ENCODE measurements around the gene SAMD4A. TPM values are rescaled to one million over a fixed set of nuclear protein-coding genes. Genes with fewer than 3 reads are reported as not detected.

SAMD4A gene
- total RNA-seq, 1 experiment from 2014 or later = 77.2 TPM

DNA sequence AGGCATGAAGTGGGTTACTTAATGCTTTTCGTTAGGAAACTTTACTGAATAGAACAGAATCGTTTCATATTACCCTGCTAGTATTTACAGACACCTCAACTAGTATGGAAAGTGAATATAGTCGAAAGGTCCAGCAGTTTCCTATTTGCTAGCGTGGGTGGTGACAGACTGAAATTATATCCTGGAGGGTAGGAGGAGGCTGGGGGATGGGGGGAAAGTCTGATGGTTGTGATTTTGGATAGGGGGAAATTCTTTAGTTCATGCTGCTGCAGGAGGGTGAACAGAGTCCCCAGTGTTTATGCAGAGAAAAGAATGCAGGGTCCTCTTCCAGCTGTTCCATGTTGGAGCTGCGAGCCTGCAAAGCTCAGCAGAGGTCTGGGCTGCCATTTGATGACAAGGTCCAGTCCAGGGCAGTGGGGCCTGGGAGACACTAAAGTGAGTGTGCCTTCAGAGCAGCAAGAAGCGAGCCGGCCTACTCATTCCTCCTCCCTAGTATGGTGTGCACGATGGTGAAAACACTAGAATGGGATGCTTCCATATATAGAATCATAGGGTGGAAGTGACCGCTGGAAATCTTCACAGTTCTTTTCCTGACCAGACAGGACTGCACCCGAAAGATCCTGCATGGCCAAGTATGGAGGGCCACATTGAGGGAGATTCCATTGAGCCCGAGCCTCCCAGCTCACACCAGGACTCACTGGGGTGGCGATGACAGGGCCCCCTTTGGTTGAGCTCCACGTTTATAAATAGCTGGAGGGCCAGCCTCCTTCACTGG, 2.1 kb downstream of the SAMD4A start:
- Histone ChIP-seq H3K9me3 (ENCODE audit: low read length) (peaks cover 10% of the 10 kb centered on the region), H3K27ac (ENCODE audit: low read length) (peak overlapping the region; percentile 88), H2AFZ (ENCODE audit: low read length) (no peak overlapping the region), H3K36me3 (ENCODE audit: insufficient read depth, low read length) (peaks cover 58% of the 10 kb centered on the region), H3K9ac (ENCODE audit: low read length) (peak overlapping the region; percentile 61), H3K79me2 (ENCODE audit: low read length) (peaks cover 70% of the 10 kb centered on the region), H3K9me2 (replicated peaks; ENCODE audit: insufficient read depth, low read length) (no peaks in the 10 kb centered on the region), H3K4me3 (ENCODE audit: low read length) (peak overlapping the region; percentile 90), H3K27me3 (ENCODE audit: low read length) (no peaks in the 10 kb centered on the region), H4K20me1 (ENCODE audit: insufficient read depth, low read depth, low read length) (peaks cover 14% of the 10 kb centered on the region; the same call in 1 of the 2 replicates), H3K4me2 (ENCODE audit: low read depth, low read length, poor library complexity, severe bottlenecking) (peak overlapping the region; percentile 92), H3K4me1 (ENCODE audit: low read length) (peaks cover 44% of the 10 kb centered on the region)
- no peak for DNase-seq

DNA sequence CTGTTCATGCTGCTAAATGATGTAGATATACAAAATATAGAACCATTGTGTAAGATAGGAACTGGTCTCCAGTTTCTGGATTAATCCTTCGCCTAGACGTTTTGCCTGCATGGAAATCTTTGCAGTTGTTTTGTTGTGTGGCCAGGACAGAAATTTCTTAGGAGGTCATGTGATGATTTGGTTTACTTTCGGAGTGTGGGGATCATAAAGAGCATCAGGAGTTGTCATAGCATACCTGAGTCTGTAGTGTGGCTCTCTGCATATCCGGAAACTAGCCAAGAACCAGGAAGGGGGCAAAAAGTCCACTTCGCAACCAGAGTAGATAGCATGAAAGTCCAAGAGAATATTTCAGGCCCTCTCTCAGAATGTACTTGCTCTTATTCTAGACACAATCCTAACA, 3.1 kb downstream of the SAMD4A start:
- H3K9me2 ChIP-seq (replicated peaks; ENCODE audit: insufficient read depth, low read length) = no peaks in the 10 kb centered on the region
- peaks cover 67% of the 10 kb centered on the region for H3K36me3 ChIP-seq (ENCODE audit: insufficient read depth, low read length)
- H3K9ac ChIP-seq (ENCODE audit: low read length) = no peak overlapping the region
- no peak for DNase-seq
- H3K4me1 ChIP-seq (ENCODE audit: low read length) = peaks cover 34% of the 10 kb centered on the region
- peak overlapping the region; percentile 92 for H3K4me2 ChIP-seq (ENCODE audit: low read depth, low read length, poor library complexity, severe bottlenecking)
- no peak overlapping the region for H2AFZ ChIP-seq (ENCODE audit: low read length)
- peaks cover 80% of the 10 kb centered on the region for H3K79me2 ChIP-seq (ENCODE audit: low read length)
- peaks cover 10% of the 10 kb centered on the region for H3K9me3 ChIP-seq (ENCODE audit: low read length)
- H4K20me1 ChIP-seq (ENCODE audit: insufficient read depth, low read depth, low read length) = peaks cover 20% of the 10 kb centered on the region; the same call in 1 of the 2 replicates
- H3K4me3 ChIP-seq (ENCODE audit: low read length) = peak overlapping the region; percentile 90
- peak overlapping the region; percentile 88; the same call in 1 of the 2 replicates for H3K27ac ChIP-seq (ENCODE audit: low read length)
- H3K27me3 ChIP-seq (ENCODE audit: low read length) = no peaks in the 10 kb centered on the region

DNA sequence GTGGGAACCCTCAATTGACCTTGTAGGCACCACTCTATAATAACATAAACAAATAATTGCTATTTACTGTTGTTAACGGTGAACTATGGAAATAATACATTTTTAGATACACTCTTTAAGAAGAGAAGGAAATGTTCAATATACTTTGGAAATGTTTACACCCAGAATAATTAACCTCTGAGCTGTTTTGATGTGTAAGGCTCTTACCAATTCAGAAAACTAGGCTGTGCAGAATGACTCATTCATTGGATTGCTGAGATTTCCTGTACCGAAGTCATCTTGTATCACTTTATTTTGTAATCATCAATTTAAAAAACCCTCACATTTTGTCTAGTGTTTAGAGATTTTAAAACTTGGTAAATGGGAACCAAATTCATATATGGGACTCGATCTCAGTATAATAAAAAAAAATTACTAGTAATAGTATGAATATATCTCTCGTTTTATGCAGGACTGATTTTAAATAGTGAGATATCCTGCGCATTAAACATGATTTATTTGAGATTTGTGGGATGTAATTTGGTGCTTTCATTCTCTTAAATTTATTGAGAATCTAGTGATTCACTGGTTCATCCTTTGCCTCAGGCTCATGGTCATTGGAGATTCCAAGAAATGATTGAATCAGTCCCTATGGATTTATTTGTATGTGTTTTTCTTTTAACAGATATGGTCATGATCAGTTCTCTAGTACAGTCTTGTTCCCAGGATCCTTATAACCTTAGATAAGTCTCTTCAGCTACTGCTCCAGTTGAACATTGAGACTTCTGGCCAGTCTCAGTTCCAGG, 3.9 kb downstream of the SAMD4A start:
- peaks cover 28% of the 10 kb centered on the region; the same call in 1 of the 2 replicates for H4K20me1 ChIP-seq (ENCODE audit: insufficient read depth, low read depth, low read length)
- 0 out of 2 replicates have a peak overlapping the region, but pooled peaks have one; percentile 88 for H3K27ac ChIP-seq (ENCODE audit: low read length)
- H3K4me3 ChIP-seq (ENCODE audit: low read length) = peak overlapping the region; percentile 90; the same call in 1 of the 2 replicates
- H3K36me3 ChIP-seq (ENCODE audit: insufficient read depth, low read length) = peaks cover 74% of the 10 kb centered on the region
- no peak overlapping the region for H3K9ac ChIP-seq (ENCODE audit: low read length)
- peaks cover 88% of the 10 kb centered on the region for H3K79me2 ChIP-seq (ENCODE audit: low read length)
- H3K27me3 ChIP-seq (ENCODE audit: low read length) = no peaks in the 10 kb centered on the region
- H3K9me3 ChIP-seq (ENCODE audit: low read length) = peaks cover 10% of the 10 kb centered on the region
- DNase-seq = no peak
- H2AFZ ChIP-seq (ENCODE audit: low read length) = no peak overlapping the region
- peak overlapping the region; percentile 92 for H3K4me2 ChIP-seq (ENCODE audit: low read depth, low read length, poor library complexity, severe bottlenecking)
- H3K9me2 ChIP-seq (replicated peaks; ENCODE audit: insufficient read depth, low read length) = no peaks in the 10 kb centered on the region
- H3K4me1 ChIP-seq (ENCODE audit: low read length) = peaks cover 30% of the 10 kb centered on the region

DNA sequence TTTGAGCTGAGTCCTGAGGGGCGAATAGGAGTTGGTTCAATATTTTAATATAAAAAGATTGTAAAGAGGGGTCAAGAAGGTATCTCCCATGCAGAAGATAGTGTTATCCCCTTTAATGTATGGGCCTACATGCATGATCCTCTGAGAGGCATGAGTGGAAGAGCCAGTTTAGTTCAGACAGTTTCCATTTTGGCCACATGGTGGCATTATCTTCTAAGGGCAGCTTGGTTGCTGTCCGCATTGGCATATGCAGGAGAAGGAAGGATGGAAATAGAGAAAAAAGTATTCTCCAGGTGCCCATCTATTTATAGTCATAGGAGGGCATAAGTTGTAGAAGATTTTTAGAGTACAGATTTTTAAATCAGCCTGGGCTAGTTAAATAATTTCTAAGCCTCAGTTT, 5.4 kb downstream of the SAMD4A start:
- Histone ChIP-seq H3K79me2 (ENCODE audit: low read length) (peaks cover 99% of the 10 kb centered on the region), H3K9me3 (ENCODE audit: low read length) (peaks cover 10% of the 10 kb centered on the region), H3K4me1 (ENCODE audit: low read length) (peaks cover 30% of the 10 kb centered on the region), H3K4me2 (ENCODE audit: low read depth, low read length, poor library complexity, severe bottlenecking) (no peak overlapping the region), H3K27ac (ENCODE audit: low read length) (no peak overlapping the region), H3K9me2 (replicated peaks; ENCODE audit: insufficient read depth, low read length) (no peaks in the 10 kb centered on the region), H3K4me3 (ENCODE audit: low read length) (no peak overlapping the region), H3K9ac (ENCODE audit: low read length) (no peak overlapping the region), H2AFZ (ENCODE audit: low read length) (no peak overlapping the region), H3K36me3 (ENCODE audit: insufficient read depth, low read length) (peaks cover 87% of the 10 kb centered on the region), H4K20me1 (ENCODE audit: insufficient read depth, low read depth, low read length) (peaks cover 41% of the 10 kb centered on the region; the same call in 1 of the 2 replicates), H3K27me3 (ENCODE audit: low read length) (no peaks in the 10 kb centered on the region)
- peak; percentile 85 for DNase-seq

DNA sequence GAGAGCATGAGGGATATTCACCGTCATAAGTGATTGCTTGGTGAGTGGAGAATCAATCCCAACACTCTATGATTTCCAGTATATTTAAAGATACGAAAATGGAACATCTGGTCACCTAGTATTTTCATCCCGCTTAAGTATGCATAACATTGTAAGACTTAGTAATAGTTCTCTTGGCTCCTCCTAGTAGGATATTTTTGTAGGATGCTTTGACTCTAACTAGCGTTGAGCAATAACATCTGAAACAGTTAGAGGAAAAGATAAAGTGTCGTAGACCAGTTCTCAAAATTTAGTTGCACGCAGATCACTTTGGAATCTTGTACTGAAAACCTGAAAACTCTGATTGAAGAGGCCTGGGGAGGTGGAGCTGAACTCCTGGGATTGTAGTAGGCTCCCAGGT, 7.6 kb downstream of the SAMD4A start:
- Histone ChIP-seq H3K79me2 (ENCODE audit: low read length) (peaks cover 99% of the 10 kb centered on the region), H3K9me2 (replicated peaks; ENCODE audit: insufficient read depth, low read length) (no peaks in the 10 kb centered on the region)
- DNase-seq = no peak

DNA sequence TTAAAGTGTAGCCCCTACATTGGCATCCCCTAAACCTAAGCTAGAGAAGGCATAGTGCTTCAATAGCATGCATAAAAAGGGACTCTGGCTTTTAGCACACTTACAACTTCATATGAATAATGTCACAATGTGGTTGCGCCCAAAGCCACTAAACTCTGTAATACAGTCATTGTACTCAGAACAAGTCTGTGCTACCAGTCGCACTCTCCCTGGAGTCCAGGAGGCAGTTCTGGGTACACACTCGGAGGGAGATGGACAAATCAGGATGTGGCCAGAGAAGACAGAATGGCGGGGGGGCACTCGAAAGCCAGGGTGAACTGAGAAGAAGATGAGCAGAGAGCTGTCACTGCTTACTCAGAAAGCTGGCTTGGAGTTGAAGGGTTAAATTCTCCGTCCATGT, 10.6 kb downstream of the SAMD4A start:
- no peak for DNase-seq
- H3K9ac ChIP-seq (ENCODE audit: low read length) = no peak overlapping the region
- H2AFZ ChIP-seq (ENCODE audit: low read length) = no peak overlapping the region
- H3K9me3 ChIP-seq (ENCODE audit: low read length) = no peaks in the 10 kb centered on the region
- H3K27me3 ChIP-seq (ENCODE audit: low read length) = no peaks in the 10 kb centered on the region
- no peak overlapping the region for H3K4me3 ChIP-seq (ENCODE audit: low read length)
- H3K9me2 ChIP-seq (replicated peaks; ENCODE audit: insufficient read depth, low read length) = no peaks in the 10 kb centered on the region
- H3K79me2 ChIP-seq (ENCODE audit: low read length) = peaks cover 99% of the 10 kb centered on the region
- H3K27ac ChIP-seq (ENCODE audit: low read length) = no peak overlapping the region
- H3K36me3 ChIP-seq (ENCODE audit: insufficient read depth, low read length) = peaks cover 85% of the 10 kb centered on the region
- H3K4me1 ChIP-seq (ENCODE audit: low read length) = peaks cover 31% of the 10 kb centered on the region
- H4K20me1 ChIP-seq (ENCODE audit: insufficient read depth, low read depth, low read length) = peaks cover 79% of the 10 kb centered on the region
- H3K4me2 ChIP-seq (ENCODE audit: low read depth, low read length, poor library complexity, severe bottlenecking) = no peak overlapping the region

More for the DNA sequence above, 7.6 kb downstream of the SAMD4A start:
- Histone ChIP-seq H3K36me3 (ENCODE audit: insufficient read depth, low read length) (peaks cover 89% of the 10 kb centered on the region), H3K27ac (ENCODE audit: low read length) (no peak overlapping the region), H3K4me3 (ENCODE audit: low read length) (no peak overlapping the region), H3K27me3 (ENCODE audit: low read length) (no peaks in the 10 kb centered on the region), H3K4me1 (ENCODE audit: low read length) (peaks cover 21% of the 10 kb centered on the region), H3K9ac (ENCODE audit: low read length) (no peak overlapping the region), H4K20me1 (ENCODE audit: insufficient read depth, low read depth, low read length) (peaks cover 56% of the 10 kb centered on the region), H3K4me2 (ENCODE audit: low read depth, low read length, poor library complexity, severe bottlenecking) (no peak overlapping the region), H3K9me3 (ENCODE audit: low read length) (peaks cover 10% of the 10 kb centered on the region), H2AFZ (ENCODE audit: low read length) (no peak overlapping the region)

DNA sequence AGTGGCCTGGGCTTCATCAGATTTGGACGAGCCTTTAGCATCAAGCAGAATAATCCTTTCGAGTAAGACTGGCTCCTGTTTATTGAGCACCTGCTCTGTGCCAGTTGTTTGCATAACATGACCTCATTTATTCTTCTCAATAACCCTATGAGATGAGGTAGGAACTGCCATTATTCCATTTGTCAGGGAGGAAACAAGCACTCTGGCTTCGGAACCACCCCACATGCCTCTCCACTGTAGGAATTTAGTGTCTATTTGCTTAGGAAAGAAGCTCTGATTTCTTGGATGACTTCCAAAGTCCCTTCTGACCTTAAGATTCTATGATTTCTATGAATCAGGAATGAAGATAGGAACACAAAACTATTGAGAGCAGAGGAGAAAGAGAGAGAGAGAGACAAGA, 11.0 kb downstream of the SAMD4A start:
- no peak overlapping the region for H3K4me3 ChIP-seq (ENCODE audit: low read length)
- no peak for DNase-seq
- no peak overlapping the region for H2AFZ ChIP-seq (ENCODE audit: low read length)
- no peak overlapping the region for H3K27ac ChIP-seq (ENCODE audit: low read length)
- H3K36me3 ChIP-seq (ENCODE audit: insufficient read depth, low read length) = peaks cover 85% of the 10 kb centered on the region
- H3K4me2 ChIP-seq (ENCODE audit: low read depth, low read length, poor library complexity, severe bottlenecking) = no peak overlapping the region
- H3K4me1 ChIP-seq (ENCODE audit: low read length) = peaks cover 34% of the 10 kb centered on the region
- no peaks in the 10 kb centered on the region for H3K9me2 ChIP-seq (replicated peaks; ENCODE audit: insufficient read depth, low read length)
- H3K9me3 ChIP-seq (ENCODE audit: low read length) = no peaks in the 10 kb centered on the region
- H3K9ac ChIP-seq (ENCODE audit: low read length) = no peak overlapping the region
- no peaks in the 10 kb centered on the region for H3K27me3 ChIP-seq (ENCODE audit: low read length)
- peaks cover 82% of the 10 kb centered on the region for H4K20me1 ChIP-seq (ENCODE audit: insufficient read depth, low read depth, low read length)
- H3K79me2 ChIP-seq (ENCODE audit: low read length) = peaks cover 99% of the 10 kb centered on the region

DNA sequence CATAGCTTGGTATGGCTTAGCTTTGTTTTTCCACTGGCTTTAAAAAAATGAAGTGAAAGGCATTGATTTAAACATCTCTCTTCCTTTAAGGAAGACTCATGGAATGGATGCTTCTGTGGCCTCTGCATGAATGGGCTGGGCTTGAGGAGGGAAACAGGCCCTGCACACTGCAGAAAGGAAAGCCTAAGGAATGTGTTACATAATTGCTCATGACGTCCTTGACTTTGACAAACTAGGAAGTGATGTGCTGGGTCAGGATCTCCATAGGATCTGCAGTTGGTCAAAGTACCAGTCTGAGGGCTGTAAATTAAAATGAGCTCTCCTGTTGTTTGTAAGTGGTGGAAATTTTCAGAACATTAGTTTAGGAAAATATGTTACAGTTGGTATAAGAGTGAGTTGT, 12.7 kb downstream of the SAMD4A start:
- H3K27ac ChIP-seq (ENCODE audit: low read length) = no peak overlapping the region
- H4K20me1 ChIP-seq (ENCODE audit: insufficient read depth, low read depth, low read length) = peaks cover 82% of the 10 kb centered on the region
- DNase-seq = no peak
- H2AFZ ChIP-seq (ENCODE audit: low read length) = no peak overlapping the region
- H3K9me3 ChIP-seq (ENCODE audit: low read length) = no peaks in the 10 kb centered on the region
- no peak overlapping the region for H3K9ac ChIP-seq (ENCODE audit: low read length)
- peaks cover 99% of the 10 kb centered on the region for H3K79me2 ChIP-seq (ENCODE audit: low read length)
- H3K9me2 ChIP-seq (replicated peaks; ENCODE audit: insufficient read depth, low read length) = no peaks in the 10 kb centered on the region
- H3K4me3 ChIP-seq (ENCODE audit: low read length) = no peak overlapping the region
- H3K4me2 ChIP-seq (ENCODE audit: low read depth, low read length, poor library complexity, severe bottlenecking) = no peak overlapping the region
- no peaks in the 10 kb centered on the region for H3K27me3 ChIP-seq (ENCODE audit: low read length)
- H3K36me3 ChIP-seq (ENCODE audit: insufficient read depth, low read length) = peaks cover 85% of the 10 kb centered on the region
- H3K4me1 ChIP-seq (ENCODE audit: low read length) = peaks cover 31% of the 10 kb centered on the region

All from Karpas-422 (cell line).